ENCODE results near the gene FMNL3.
"Not testable (repeated sequence)": the region's sequence is repeated elsewhere in the genome, so short reads cannot be mapped to it uniquely, and the experiment has no call there.

Gene FMNL3

DNA sequence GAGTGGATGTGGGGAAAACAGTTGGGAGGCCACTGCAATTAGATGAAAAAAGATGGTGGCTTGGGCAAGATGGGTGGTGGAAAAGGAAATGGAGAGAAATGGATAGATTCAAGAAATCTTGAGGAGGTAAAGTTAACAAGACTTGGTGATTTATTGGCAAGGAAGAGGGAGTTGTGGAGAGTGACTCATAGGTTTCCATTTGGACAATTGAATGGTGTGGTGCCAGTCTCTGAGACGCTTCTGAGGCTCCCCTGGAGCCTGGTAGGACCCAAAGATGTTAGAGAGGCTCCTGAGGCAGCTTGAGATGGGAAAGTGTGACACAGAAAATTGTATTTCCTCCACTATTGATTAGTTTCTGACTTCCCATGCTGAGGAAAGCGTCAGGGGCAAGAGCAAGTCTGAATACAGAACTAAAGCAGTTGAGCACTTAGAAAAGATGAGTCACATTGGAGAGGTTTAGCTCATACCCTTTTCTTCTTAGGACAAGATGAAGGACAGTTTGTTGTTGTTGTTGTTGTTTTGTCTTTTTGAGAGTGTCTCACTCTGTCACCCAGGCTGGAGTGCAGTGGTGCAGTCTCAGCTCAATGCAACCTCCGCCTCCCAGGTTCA, 79.3 kb downstream of the FMNL3 start:
- DNase-seq, result no peak

- DNase-seq, result no peak
Observed at GRCh38 chr12:49626836-49627235, 80.4 kb downstream of the FMNL3 start.

DNA sequence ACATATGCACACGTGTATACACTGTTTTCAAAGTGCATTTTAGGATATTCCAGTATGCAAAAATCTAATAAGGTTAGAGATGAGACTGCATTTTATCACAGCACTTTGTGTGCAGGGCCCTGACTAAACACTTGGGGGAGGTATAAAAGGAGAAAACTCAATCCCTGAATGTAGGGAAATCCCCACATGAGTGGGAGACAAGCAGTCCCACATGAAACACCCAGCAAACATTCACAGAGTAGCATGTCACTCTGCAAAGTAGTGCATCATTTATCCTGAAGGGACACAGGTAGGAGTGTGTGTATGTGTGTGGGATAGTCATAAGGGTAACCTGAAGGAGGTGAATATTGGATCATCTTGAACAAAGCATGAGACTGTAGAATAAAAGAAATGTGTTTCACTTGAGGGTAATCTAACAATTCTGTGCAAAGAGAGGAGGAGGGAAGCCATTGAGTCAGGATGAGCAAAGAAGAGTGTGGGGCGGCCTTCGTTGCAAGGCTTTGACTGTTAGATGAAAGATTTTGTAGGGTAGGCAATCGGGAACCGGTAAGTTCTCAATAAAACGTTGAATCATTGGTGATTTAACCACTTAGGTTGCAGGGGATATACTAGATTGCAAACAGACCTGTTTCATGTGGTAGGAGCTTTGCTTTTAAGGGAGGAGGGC, 80.9 kb downstream of the FMNL3 start:
- DNase-seq, result no peak

DNA sequence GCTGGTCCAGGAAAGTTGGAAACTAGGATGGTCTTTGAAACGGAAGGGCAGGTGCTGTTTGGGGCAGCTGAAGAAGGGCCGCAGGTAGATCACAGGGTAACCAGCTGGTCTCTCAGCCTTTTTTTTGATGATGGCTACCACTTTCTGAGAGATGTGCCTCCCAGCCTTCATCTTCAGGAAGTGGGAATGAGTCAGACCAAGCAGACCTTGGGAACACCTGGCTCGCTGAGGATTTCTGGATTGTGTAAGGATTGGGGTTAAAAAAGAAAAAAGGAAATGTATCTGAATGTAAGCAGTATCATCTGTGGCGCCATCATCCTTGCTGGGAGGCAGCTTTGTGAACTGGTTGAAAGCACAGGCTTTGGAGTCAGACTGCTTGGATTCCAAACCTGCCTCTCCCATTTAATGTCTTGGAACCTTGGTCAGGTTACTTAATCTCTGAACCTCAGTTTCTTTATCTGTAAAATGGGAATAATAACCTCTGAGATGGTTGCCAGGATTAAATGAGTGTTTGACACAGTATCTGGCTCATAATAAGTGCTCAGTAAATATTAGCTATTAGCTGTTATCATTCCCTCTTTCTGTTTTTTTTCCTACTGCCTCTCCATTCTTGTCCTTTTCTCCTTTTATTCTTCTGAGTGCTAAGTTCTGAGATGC, 82.2 kb downstream of the FMNL3 start:
- DNase-seq, result no peak

GRCh38 chr12:49623142-49623904, 83.9 kb downstream of the FMNL3 start, which contains the start of gene PRPF40B:
Gene PRPF40B (plus strand): TSS chr12:49623561. CDS start chr12:49623591, 30 bp downstream.
- peak; percentile 60 to 95 for DNase-seq

GRCh38 chr12:49622501-49623141, 84.6 kb downstream of the FMNL3 start:
- peak in 1 of 2 experiments; percentile 54 for DNase-seq

DNA sequence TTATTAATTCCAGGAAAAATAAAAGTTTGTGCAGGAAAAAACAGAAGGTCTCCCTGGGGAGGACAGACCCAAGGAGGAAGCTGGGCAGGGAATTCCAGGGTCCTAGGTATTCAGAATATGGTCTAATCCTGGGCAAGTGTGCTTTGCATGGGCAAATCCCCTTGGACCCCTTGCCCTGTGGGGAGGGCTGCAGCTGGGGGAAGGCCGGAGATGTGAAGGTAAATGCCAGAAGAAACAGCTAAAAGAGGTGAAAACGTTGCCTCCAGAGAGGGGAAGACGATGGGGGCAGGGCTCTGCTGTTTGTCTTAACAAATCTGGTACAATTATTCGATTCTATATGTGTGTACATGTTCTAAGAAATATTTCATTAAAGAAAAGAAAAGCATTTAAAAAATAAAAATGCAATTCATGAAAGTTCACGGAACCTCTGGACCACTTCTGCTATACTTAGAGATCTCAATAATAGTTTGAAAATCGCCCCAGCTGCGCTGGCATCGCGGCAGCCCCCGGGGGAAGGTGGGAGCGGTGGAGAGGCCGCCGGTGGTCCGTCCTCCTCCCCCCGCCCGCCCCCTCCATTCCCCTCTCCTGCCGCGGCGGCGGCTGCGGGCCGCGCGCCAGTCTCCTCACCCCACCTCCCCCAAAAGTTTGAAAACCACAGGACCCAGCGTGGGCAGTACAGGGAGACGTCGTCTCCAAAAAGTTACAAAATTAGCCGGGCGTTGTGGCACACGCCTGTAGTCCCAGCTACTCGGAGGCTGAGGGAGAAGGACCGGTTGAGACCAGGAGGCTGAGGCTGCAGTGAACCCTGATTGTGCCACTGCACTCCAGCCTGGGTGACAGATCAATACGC, 85.3 kb downstream of the FMNL3 start:
- no peak for DNase-seq

GRCh38 chr12:49619286-49619685, 87.9 kb downstream of the FMNL3 start:
- DNase-seq, result no peak

GRCh38 chr12:49618576-49618975, 88.6 kb downstream of the FMNL3 start:
- DNase-seq, result no peak

- no peak for DNase-seq
Observed at GRCh38 chr12:49616533-49617219, 90.5 kb downstream of the FMNL3 start.

DNA sequence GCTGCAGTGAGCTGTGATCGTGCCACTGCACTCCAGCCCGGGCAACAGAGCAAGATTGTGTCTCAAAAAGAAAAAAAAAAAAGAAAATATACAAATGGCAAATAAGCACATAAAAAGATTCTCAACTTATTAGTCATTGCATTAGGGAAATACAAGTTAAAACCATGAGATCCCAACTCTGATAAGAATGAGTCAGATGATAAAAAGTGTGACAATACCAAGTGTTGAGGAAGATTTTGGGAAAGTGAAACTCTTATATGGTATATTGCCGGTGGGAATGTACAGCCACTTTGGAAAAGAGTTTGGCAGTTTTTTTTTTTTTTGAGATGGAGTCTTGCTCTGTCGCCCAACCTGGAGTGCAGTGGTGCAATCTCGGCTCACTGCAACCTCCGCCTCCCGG, 91.5 kb downstream of the FMNL3 start:
- DNase-seq, result no peak

GRCh38 chr12:49612210-49612609, 95.0 kb downstream of the FMNL3 start:
- no peak for DNase-seq

DNA sequence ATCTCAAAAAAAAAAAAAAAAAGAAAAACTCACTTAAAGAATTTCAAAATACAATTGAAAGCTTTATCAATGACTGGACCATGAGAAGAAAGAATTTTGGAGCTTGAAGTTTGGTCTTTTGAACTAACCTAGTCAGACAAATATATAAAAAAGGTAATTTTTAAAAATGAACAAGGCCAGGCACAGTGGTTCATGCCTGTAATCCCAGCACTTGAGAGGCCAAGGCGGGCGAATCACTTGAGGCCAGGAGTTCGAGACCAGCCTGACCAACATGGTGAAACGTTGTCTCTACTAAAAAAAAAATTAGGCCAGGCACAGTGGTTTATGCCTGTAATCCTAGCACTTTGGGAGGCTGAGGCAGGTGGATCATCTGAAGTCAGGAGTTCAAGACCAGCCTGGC, 96.4 kb downstream of the FMNL3 start:
- not testable (repeated sequence) for DNase-seq

GRCh38 chr12:49609875-49610154, 97.4 kb downstream of the FMNL3 start:
- DNase-seq, result no peak

DNA sequence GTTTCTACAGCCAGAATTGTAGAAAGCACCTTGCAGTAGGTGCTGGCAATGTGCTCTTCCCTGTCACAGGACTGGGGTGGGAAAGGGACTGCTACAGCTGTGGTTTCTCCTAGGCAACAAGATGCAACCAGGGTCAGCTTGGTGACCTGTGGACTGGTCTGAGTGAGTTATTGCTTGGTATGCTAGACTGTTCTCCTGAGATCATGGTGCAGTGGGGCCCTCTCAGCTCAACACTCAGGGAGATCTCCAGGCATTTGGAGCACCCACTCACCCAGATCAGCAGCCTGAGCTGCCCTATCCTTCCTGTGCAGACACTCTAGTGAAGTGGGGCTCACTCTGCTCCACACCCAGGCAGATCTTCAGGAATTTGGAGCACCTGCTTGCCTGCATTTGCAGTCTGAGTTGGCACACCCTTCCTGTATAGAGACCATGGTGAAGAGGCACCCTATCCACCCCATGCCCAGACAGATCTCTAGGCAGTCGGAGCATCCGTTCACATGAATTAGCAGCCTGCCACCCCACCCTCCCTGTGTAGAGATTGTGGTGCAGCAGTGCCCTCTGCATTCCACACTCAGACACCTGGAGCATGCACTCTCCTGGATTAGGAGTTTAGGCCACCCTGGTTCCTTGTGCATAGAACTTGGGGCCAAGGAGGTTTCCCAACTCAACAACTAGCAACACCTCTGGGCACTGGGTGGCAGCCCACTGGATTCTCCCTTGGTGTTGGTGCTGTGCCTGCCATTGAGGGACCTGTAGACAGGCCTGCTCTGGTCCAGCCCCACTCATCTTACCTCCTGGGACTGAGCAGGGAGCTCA, 97.9 kb downstream of the FMNL3 start:
- no peak for DNase-seq

- DNase-seq, result not testable (repeated sequence)
Observed at GRCh38 chr12:49605539-49605938, 101.7 kb downstream of the FMNL3 start, which contains the start of gene FAM186B. Gene FAM186B (minus strand): TSS chr12:49605639. CDS start chr12:49605477, 162 bp downstream.

DNA sequence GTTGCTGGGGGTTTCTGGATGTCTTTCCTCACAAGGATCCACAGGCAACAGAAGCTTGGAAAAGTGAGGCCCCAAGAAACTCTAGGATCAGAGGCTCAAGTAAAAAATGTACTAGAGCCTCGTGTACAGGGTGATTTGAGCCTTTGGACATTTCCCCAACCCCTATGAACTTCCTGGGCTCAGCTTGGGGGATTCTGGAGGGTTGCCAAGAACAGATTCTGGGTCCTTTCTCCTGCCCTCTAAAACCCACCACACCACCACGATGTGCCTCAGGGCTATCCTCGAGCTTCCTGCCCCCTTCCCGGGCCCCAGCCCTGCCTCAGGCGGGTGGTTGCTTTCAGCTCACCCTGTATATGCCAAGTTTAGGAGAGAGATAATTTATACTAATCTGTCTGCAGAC, 102.3 kb downstream of the FMNL3 start:
- DNase-seq, result no peak

DNA sequence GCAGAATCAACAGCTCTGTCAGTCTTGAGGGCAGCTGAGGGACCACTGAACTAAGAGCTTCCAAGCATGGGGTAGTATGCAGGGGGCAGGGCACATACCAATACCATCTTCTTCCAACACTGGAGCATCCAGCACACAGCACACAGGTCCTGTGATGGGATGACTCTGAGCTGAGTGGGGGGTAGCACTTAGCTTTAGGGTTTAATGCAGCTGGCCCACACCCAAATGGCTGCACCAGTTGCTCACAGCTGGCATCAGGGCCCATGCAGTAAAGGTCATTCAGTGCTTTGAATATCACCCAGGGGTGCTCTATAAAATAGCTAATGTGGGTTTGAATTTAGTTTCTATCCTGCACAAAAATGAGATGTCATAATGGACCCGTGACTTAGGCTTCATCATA, 103.5 kb downstream of the FMNL3 start:
- DNase-seq, result no peak

DNA sequence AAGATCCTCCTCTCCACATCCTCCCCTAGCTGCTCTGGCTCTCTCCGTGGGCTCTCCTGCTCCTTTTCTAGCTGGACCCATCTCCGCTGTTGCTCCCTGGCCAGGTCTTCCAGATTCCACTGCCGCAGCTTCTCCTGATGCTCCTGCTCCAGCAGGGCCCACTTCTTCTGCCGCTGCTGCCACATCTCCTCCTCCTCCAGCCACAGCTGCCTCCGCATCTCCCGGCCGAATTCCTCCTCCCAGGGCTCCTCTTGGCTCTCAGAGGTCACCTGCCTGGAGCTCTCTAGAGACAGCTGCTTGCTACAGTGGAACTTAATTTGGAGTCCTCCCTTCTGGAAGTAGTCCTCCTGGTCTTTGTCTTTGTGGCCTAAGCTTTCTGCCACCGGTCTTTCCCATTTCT, 107.2 kb downstream of the FMNL3 start:
- no peak for DNase-seq

DNA sequence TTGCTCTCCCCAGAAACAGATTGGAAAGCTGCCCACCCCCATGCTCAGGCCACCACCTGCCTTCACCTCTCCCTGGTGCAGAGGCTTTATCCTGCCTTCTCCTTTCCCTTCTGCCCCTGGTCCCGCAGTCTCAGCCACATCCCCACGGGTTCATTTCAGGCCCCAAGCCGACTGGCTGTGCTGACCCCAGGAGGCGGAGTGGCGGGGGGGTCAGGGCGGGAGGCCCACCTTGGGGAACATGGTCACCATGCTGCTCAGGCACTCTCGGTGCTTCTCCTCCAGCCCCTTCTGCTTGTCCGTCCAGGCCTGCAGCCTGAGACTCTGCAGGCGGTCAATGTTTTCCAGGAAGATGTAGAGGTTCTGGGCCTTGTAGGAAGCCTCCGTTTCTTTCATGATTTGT, 108.7 kb downstream of the FMNL3 start:
- no peak for DNase-seq
